H1 (cell line): Measurements from ENCODE around the gene PLEK. TPM values are rescaled to one million over a fixed set of nuclear protein-coding genes. Genes with fewer than 3 reads are reported as not detected.

Experiments used
- EGR1 ChIP-seq: IDR thresholded peaks from 2 replicates; pipeline ENCODE4 v1.6.1; 2011; ENCODE audit warnings: low read depth, low read length, borderline replicate concordance
- KDM1A ChIP-seq: fragments of 200-600, 300-600 bp; sonication (generic); IDR thresholded peaks from 2 replicates; pipeline ENCODE4 v1.7.1; 2016; ENCODE audit warnings: mild to moderate bottlenecking, low read length, borderline replicate concordance
- SP4 ChIP-seq: IDR thresholded peaks from 2 replicates; pipeline ENCODE4 v1.6.1; 2012; ENCODE audit warnings: low read length, inconsistent platforms
- polyA plus RNA-seq, 7 experiments: library from polyadenylated mRNA; depleted of rRNA in 3 of 7; stranded (reverse) in 5 of 7; unstranded in 2 of 7; fragments of >200 nt in 5 of 7; fragments of 200-250 nt in 2 of 7; gene quantifications; 1 replicate in 5 of 7; 2 replicates in 1 of 7; 4 replicates in 1 of 7; pipeline versions ENCODE4 v1.2.1 to v1.2.3, GENCODE V29; 2011 to 2013; ENCODE audit warnings: missing spikeins in 2 of 7, mixed read lengths in 2 of 7
- total RNA-seq: library from RNA; stranded (reverse); fragmentation: NEBNext Ultra II Directional; extraction: Animal tissue kit (Norgen Biotek cat#: 25700); gene quantifications from 2 replicates; pipeline ENCODE4 v1.2.1, GENCODE V29; 2021

The PLEK gene
- total and polyA plus RNA-seq, 2 of the 8 experiments (the other 6 are each of a cell fraction or from before 2014, with no cell fraction given): not detected

GRCh38 chr2:68428746-68429145 is 63.7 kb downstream of the PLEK start (continued):
- TF ChIP-seq EGR1 (no peak), SP4 (no peak), KDM1A (no peak)
